ENCODE results near the gene MRTFB.

GRCh38 chr16:14072360-14072759 is 1.2 kb downstream of the MRTFB start:
- TF ChIP-seq CTCF (IDR thresholded peaks at IDR 0.05) (no peak), POLR2A (IDR thresholded peaks at IDR 0.05) (no peak)
